NCI-H2196 treated with DMSO at 0.1 percent for 48 hours (cell line): Measurements from ENCODE around the gene NREP.

Source experiments
- DNase-seq: peaks from one replicate; lab custom pipeline; 2025; ENCODE audit not compliant: unreplicated experiment; lab: John Stamatoyannopoulos, UW

Gene NREP

GRCh38 chr5:111756581-111757354 is at the start of gene NREP:
TSS of gene NREP (minus strand) at chr5:111757194. CDS start at chr5:111755772, 1,422 bp downstream.
- DNase-seq, result no peak

- no peak for DNase-seq
These were observed 49.8 kb upstream of the NREP start for GRCh38 chr5:111806753-111807152.

GRCh38 chr5:111806156-111806555 is 49.2 kb upstream of the NREP start:
- DNase-seq, result no peak

GRCh38 chr5:111805071-111805470 is 48.1 kb upstream of the NREP start:
- no peak for DNase-seq

- DNase-seq, result no peak
These were observed 43.4 kb upstream of the NREP start for GRCh38 chr5:111800351-111800750.

- DNase-seq, result no peak
These were observed 38.1 kb upstream of the NREP start for GRCh38 chr5:111795142-111795541.

- no peak for DNase-seq
These were observed 35.6 kb upstream of the NREP start for GRCh38 chr5:111792471-111793058.

- DNase-seq, result no peak
These were observed 33.3 kb upstream of the NREP start for GRCh38 chr5:111790295-111790694.

GRCh38 chr5:111787006-111787405 is 30.0 kb upstream of the NREP start:
- no peak for DNase-seq

- DNase-seq, result no peak
These were observed 27.6 kb upstream of the NREP start for GRCh38 chr5:111784491-111785181.

GRCh38 chr5:111783537-111783936 is 26.5 kb upstream of the NREP start:
- DNase-seq, result no peak

- DNase-seq, result no peak
These were observed 25.2 kb upstream of the NREP start for GRCh38 chr5:111782216-111782615.

- no peak for DNase-seq
These were observed 24.2 kb upstream of the NREP start for GRCh38 chr5:111781200-111781599.

- no peak for DNase-seq
These were observed 22.9 kb upstream of the NREP start for GRCh38 chr5:111779922-111780292.

GRCh38 chr5:111779260-111779921 is 22.4 kb upstream of the NREP start:
- no peak for DNase-seq

GRCh38 chr5:111776913-111777781 is 20.2 kb upstream of the NREP start:
- DNase-seq, result no peak

- DNase-seq, result no peak
These were observed 18.2 kb upstream of the NREP start for GRCh38 chr5:111775224-111775623.

GRCh38 chr5:111774525-111774924 is 17.5 kb upstream of the NREP start:
- no peak for DNase-seq

GRCh38 chr5:111772456-111773122 is 15.6 kb upstream of the NREP start:
- DNase-seq, result no peak

- no peak for DNase-seq
These were observed 12.5 kb upstream of the NREP start for GRCh38 chr5:111769541-111769940.
